ENCODE data around the gene RALGAPB. TPM values are rescaled to one million over a fixed set of nuclear protein-coding genes. Genes with fewer than 3 reads are reported as not detected.

Gene RALGAPB
- total RNA-seq, 1 experiment from 2014 or later, result 30.4 TPM

DNA sequence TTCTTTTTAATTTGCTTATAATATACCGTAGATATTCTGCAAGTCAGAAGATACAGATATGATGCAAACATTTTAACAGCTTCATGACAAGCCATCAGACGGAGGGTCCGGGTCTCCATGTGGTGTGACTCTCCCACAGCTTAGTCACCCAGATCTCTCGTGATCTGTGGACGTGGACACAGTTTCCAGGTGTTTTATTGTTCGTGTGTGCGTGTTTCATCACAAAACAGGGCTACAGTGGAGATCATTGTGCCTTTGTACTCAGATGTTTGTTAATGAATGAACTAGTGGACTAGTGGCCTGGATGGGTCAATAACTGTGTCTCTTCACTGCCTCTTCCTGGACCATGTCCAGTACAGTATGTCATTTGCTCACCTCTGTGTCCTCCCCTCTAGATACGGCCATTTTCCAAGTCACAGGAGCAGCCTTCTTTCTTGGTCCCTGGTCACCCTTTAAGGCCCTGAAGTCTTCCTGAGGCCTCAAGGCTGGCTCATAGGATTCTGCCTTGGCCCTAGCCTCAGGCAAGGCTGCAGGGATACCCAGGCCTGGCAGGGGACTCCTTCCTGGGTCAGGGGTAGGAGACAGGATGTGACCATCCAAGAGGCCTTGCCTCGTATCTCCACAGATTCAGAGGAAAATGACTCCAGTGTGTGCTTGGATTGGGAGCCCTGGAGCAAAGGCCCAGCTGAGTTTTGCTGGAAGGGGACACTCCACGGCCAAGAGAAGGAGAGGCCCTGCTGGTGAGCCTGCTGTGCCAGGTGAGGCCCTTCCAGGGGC is 112.9 kb downstream of the RALGAPB start:
- H3K9ac ChIP-seq (ENCODE audit: low read length), result no peak overlapping the region
- CTCF ChIA-PET, result no interaction called here
- H3K9me2 ChIP-seq (replicated peaks; ENCODE audit: low read length), result no peaks in the 10 kb centered on the region
- TF ChIP-seq EZH2 (IDR thresholded peaks at IDR 0.05; ENCODE audit: low read length, unreplicated experiment) (no peak), EZH2phosphoT487 (IDR thresholded peaks at IDR 0.05; ENCODE audit: borderline replicate concordance, low read length) (no peak)
- TF ChIP-seq, protein P1, sequence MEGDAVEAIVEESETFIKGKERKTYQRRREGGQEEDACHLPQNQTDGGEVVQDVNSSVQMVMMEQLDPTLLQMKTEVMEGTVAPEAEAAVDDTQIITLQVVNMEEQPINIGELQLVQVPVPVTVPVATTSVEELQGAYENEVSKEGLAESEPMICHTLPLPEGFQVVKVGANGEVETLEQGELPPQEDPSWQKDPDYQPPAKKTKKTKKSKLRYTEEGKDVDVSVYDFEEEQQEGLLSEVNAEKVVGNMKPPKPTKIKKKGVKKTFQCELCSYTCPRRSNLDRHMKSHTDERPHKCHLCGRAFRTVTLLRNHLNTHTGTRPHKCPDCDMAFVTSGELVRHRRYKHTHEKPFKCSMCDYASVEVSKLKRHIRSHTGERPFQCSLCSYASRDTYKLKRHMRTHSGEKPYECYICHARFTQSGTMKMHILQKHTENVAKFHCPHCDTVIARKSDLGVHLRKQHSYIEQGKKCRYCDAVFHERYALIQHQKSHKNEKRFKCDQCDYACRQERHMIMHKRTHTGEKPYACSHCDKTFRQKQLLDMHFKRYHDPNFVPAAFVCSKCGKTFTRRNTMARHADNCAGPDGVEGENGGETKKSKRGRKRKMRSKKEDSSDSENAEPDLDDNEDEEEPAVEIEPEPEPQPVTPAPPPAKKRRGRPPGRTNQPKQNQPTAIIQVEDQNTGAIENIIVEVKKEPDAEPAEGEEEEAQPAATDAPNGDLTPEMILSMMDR (conservative IDR thresholded peaks at IDR 0.05; ENCODE audit: low read depth, low read length), result no peak
- POLR2A ChIA-PET (ENCODE audit: unreplicated experiment), result no interaction called here
- no peaks in the 10 kb centered on the region for H3K27me3 ChIP-seq (ENCODE audit: low read length)
- H3K27ac ChIP-seq (ENCODE audit: low read length), result no peak overlapping the region
- no peak overlapping the region for H2AFZ ChIP-seq (ENCODE audit: low read length)
- intact Hi-C loops (cut with micrococcal nuclease), result no loop called here
- H3K36me3 ChIP-seq (ENCODE audit: low read depth, low read length), result no peaks in the 10 kb centered on the region
- no peak for DNase-seq
- no peak overlapping the region for H3K4me2 ChIP-seq (ENCODE audit: low read length)
- H3K9me3 ChIP-seq (ENCODE audit: low read length), result no peaks in the 10 kb centered on the region
- H3K79me2 ChIP-seq (ENCODE audit: low read length), result no peaks in the 10 kb centered on the region
- H3F3A ChIP-seq (ENCODE audit: low read length, unreplicated experiment), result no peaks in the 10 kb centered on the region
- H3K4me3 ChIP-seq (ENCODE audit: low read length), result no peak overlapping the region
- BruUV-seq (replicated peaks), result no TSS peak
- H3K4me1 ChIP-seq (ENCODE audit: insufficient read depth, low read length), result no peaks in the 10 kb centered on the region
- no peak for ATAC-seq
- no peaks in the 10 kb centered on the region for H4K20me1 ChIP-seq (ENCODE audit: low read length)

DNA sequence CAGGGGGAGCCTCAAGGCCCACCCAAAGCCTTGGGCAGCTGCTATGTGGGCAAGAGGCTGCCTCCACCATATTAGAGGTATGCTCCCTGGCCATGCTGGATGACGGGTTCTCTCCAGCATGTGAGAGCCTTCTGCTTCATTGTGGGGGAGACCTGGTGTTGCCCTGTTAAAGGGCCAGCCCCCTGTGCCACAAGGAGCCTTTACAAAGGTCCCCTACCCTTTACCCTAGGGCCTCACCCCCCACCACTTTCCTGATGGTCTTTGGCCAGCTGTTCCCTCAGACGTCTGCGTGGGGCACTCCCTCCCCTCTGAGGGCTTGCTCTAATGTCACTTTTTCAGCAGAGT is 113.5 kb downstream of the RALGAPB start:
- Histone ChIP-seq H3K36me3 (ENCODE audit: low read depth, low read length) (no peaks in the 10 kb centered on the region), H4K20me1 (ENCODE audit: low read length) (no peaks in the 10 kb centered on the region), H3K79me2 (ENCODE audit: low read length) (no peaks in the 10 kb centered on the region), H2AFZ (ENCODE audit: low read length) (no peak overlapping the region), H3K4me3 (ENCODE audit: low read length) (no peak overlapping the region), H3K9me3 (ENCODE audit: low read length) (no peaks in the 10 kb centered on the region), H3F3A (ENCODE audit: low read length, unreplicated experiment) (no peaks in the 10 kb centered on the region), H3K27me3 (ENCODE audit: low read length) (no peaks in the 10 kb centered on the region), H3K9ac (ENCODE audit: low read length) (no peak overlapping the region), H3K27ac (ENCODE audit: low read length) (no peak overlapping the region), H3K4me2 (ENCODE audit: low read length) (no peak overlapping the region), H3K9me2 (replicated peaks; ENCODE audit: low read length) (no peaks in the 10 kb centered on the region), H3K4me1 (ENCODE audit: insufficient read depth, low read length) (no peaks in the 10 kb centered on the region)
- POLR2A ChIA-PET (ENCODE audit: unreplicated experiment), result no interaction called here
- ATAC-seq (no peak), DNase-seq (no peak)
- CTCF ChIA-PET, result no interaction called here
- TF ChIP-seq EZH2 (IDR thresholded peaks at IDR 0.05; ENCODE audit: low read length, unreplicated experiment) (no peak), EZH2phosphoT487 (IDR thresholded peaks at IDR 0.05; ENCODE audit: borderline replicate concordance, low read length) (no peak)
- TF ChIP-seq, protein P1 (conservative IDR thresholded peaks at IDR 0.05; ENCODE audit: low read depth, low read length), result no peak
- BruUV-seq (replicated peaks), result no TSS peak
- intact Hi-C loops (cut with micrococcal nuclease), result no loop called here

DNA sequence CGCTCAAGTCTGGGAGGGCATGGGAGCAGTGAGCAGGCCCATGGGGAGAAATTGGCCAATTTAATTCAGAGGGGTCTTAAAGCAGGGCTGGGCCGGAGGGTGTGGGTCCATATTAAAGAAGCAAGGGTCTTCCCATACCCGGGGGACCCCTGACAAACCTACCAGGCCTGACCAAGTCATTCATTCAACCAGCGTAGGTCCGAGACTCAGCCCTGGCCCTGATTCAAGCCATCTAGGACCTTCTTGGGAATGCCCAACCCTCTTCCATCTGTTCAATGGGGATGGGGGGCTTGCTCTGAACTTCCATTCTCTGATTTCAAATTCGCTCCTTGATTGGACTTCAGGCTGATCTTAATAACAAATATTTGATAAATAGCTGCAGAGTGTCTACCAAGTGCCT is 115.7 kb downstream of the RALGAPB start:
- TF ChIP-seq, protein P1 (conservative IDR thresholded peaks at IDR 0.05; ENCODE audit: low read depth, low read length), result no peak
- TF ChIP-seq EZH2phosphoT487 (IDR thresholded peaks at IDR 0.05; ENCODE audit: borderline replicate concordance, low read length) (no peak), EZH2 (IDR thresholded peaks at IDR 0.05; ENCODE audit: low read length, unreplicated experiment) (no peak)
- H3F3A ChIP-seq (ENCODE audit: low read length, unreplicated experiment), result no peaks in the 10 kb centered on the region
- intact Hi-C loops (cut with micrococcal nuclease), result no loop called here
- H3K9ac ChIP-seq (ENCODE audit: low read length), result no peak overlapping the region
- no peak overlapping the region for H2AFZ ChIP-seq (ENCODE audit: low read length)
- H3K4me2 ChIP-seq (ENCODE audit: low read length), result no peak overlapping the region
- ChIA-PET CTCF (no interaction called here), POLR2A (ENCODE audit: unreplicated experiment) (interaction anchor here (0.7 kb wide), 1 partner anchor 374 kb away, joined by 4 read pairs; the partner anchor contains the start of gene DHX35)
- no peaks in the 10 kb centered on the region for H3K9me3 ChIP-seq (ENCODE audit: low read length)
- no peak for ATAC-seq
- H3K27me3 ChIP-seq (ENCODE audit: low read length), result no peaks in the 10 kb centered on the region
- H3K36me3 ChIP-seq (ENCODE audit: low read depth, low read length), result no peaks in the 10 kb centered on the region
- no peak overlapping the region for H3K4me3 ChIP-seq (ENCODE audit: low read length)
- H3K9me2 ChIP-seq (replicated peaks; ENCODE audit: low read length), result no peaks in the 10 kb centered on the region
- no TSS peak for BruUV-seq (replicated peaks)
- no peaks in the 10 kb centered on the region for H4K20me1 ChIP-seq (ENCODE audit: low read length)
- no peaks in the 10 kb centered on the region for H3K79me2 ChIP-seq (ENCODE audit: low read length)
- no peaks in the 10 kb centered on the region for H3K4me1 ChIP-seq (ENCODE audit: insufficient read depth, low read length)
- no peak for DNase-seq
- no peak overlapping the region for H3K27ac ChIP-seq (ENCODE audit: low read length)
